Measurements from ENCODE around the gene PNCK.
A peak's percentile ranks its signal among the peaks of the same experiment; 100 is the strongest.
"Not testable (repeated sequence)": the region's sequence is repeated elsewhere in the genome, so short reads cannot be mapped to it uniquely, and the experiment has no call there.

Gene PNCK

GRCh38 chrX:153673428-153674218, at the start of gene PNCK:
Gene PNCK (minus strand): TSS chrX:153673813. CDS start chrX:153673076, 737 bp downstream.
- DNase-seq = no peak

GRCh38 chrX:153722704-153723350, 49.2 kb upstream of the PNCK start:
- DNase-seq = no peak

- no peak for DNase-seq
Measured at GRCh38 chrX:153719701-153720100, 46.1 kb upstream of the PNCK start.

DNA sequence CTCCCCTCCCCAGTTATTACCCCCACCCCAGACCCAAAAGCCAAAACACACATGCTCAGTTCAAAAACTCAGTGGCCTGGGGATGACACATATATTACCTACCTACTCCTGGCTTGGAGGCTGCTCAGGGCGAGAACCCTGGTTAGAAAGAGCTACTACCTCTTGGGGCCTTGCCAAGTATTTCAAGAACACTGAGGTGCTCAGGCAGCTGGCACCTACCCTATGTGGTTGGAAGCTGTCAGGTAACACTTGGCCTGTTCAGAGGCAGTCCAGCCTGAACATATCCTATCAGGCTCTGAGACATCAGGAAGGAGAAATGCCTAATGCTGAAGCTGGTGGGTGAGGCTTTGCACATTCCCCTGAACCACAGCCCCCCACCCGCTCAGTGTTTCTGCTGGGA, 45.6 kb upstream of the PNCK start:
- peak; percentile 12 for DNase-seq

DNA sequence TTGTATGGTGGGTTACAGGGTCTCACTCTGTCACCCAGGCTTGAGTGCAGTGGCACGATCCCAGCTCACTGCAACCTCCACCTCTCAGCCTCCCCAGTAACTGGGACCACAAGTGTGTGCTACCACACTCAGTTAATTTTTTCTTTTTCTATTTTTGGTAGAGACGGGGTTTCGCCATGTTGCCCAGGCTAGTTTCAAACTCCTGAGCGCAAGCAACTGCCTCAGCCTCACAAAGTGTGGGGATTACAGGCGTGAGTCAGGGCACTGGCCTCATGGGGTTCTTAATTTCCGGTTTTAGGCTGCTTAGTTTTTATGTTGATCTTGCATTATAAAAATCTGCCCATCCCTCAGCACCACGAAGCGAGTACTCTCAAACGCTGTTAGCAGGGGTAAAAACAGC, 43.8 kb upstream of the PNCK start:
- DNase-seq = no peak

DNA sequence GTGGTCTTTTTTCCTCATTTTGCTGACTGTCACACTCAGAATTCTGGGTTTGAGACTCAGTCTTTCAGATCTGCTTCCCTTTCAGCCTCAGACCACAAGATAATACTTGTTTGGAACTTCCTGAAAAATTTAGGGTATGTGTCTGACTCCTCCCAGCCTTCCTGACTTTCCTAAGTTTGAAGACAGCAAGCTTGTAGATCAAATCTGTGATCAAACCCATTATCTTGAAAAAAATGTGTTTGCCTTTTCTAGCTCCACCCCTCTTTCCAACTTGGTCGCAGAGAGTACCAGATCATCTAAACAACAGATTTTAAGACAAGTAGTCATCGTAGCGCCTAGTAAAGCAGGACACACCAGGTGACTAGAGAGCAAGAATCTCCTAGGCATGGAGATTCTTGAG, 40.6 kb upstream of the PNCK start:
- DNase-seq = no peak

- no peak for DNase-seq
Measured at GRCh38 chrX:153709726-153710674, 36.4 kb upstream of the PNCK start.

- DNase-seq = peak; percentile 63
Measured at GRCh38 chrX:153708415-153708814, 34.8 kb upstream of the PNCK start.

DNA sequence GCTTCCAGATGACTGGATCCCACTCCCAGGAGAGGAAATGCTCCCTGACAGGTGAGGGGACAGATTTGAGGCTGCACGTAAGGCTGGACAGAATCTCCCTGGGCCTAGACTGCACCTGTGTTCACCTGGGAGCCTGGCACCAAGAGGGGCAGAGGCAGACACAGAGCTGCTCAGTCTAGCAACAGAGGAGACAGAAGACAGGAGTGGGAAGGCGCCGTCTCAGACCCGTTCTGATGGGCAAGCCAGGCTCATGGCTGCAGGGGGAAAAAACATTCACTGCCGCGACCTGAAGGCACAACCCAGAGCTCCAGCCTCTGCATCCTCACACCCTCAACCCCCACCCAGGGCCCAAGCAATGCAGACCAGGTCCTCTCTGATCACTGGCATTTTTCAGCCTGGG, 33.8 kb upstream of the PNCK start:
- no peak for DNase-seq

DNA sequence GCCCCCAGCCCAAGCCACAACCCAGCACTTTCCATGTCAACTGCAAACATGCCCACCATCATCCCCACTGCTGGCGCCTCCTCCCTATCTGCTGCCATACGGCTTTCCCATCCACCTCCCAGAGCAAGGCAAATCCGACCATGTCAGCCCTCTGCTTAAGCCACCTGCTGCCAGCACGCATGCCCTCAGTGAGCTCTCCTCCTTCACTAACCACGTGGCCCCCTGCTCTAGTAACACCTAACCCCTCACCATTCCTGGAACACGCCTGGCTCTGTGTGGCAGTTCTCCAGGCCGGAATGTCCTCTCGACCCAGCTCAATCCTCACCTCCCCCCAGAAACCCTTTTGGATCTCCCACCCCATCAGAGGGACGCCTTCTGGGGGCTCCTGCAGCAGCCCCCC, 33.2 kb upstream of the PNCK start:
- DNase-seq = no peak

DNA sequence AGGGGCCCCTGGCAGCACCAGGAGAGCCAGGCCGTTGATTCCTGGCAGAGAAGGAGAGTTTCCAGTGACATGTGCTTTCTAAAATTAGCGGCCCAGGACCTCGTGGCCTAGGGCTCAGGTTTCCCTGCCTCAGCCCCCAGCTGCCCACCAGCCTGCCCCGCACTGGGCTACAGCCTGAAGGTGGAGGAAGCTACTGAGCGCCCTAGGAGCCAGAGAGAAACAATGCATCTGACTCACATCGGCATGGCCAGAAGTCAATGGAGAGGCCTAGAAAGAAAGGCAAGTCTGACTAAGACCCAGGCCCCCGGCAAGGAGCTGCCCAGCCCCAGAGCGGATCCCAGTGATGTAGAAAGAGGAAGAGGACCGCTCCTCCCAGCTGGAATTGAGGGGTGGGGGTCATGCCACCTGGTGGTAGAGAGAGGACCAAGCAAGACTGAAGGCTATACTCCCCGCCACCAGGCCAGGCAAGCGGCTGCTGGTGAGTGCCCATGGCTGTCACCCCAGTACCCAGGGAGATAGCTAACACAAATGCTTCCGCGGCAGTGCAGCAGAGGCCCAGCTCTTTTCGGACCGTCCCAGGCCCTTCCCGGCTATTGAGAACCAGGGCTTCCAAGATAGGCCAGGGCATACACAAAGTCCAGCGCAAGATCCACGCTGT, 31.9 kb upstream of the PNCK start:
- not testable (repeated sequence) for DNase-seq

GRCh38 chrX:153704631-153705402, 31.2 kb upstream of the PNCK start:
- not testable (repeated sequence) for DNase-seq

- no peak for DNase-seq
Measured at GRCh38 chrX:153704021-153704526, 30.5 kb upstream of the PNCK start.

DNA sequence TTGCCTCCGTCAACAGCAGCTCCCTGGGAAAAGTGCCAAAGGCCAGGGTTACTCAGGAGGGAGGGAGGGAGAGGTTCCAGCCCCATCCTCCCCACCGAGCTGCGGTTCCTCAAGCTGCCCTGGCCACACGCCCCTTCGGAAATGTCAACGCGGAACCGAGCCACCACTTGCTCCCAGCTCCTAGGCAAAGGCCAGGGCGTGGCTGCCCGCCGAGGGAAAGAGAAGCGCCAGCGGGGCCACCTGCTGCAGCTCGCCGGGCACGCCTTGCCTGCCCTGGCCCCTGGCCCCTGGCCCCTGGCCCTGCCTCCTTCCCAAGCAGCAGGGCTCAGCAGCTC, 29.4 kb upstream of the PNCK start:
- DNase-seq = no peak

DNA sequence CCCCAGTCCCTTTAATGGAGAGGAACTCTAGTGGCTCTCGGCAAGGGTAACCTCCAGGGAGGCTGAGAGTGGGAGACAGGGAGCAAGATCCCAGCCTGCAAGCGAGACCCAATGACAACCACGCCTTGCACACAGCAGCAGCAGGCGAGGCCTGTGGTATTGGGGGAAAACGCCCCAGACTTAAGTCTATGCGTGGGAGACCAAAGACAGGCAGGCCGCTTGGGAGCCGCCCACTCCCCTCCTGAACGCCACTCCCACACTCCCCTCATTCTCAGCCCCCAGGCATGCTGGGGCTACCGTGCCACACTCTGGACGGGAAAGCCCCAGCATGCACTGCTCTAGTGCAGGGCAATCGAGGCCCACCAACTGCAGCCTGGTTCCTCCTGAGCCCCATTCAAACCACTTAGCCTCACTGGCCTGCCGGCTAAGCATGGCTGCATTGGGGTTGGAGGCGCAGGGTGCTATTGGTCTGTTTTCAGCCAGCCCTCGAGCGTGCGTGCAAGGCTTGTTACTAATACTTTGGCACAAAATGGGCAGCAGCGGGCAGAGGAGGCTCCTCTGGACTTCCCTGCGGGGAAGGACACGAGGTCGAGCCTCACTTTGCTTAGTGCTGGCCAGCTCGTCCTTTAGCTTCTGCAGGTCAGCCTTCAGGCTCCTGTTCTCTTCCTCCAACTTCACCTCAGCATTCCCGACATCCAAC, 28.9 kb upstream of the PNCK start:
- no peak for DNase-seq

- no peak for DNase-seq
Measured at GRCh38 chrX:153701706-153702105, 28.1 kb upstream of the PNCK start.

DNA sequence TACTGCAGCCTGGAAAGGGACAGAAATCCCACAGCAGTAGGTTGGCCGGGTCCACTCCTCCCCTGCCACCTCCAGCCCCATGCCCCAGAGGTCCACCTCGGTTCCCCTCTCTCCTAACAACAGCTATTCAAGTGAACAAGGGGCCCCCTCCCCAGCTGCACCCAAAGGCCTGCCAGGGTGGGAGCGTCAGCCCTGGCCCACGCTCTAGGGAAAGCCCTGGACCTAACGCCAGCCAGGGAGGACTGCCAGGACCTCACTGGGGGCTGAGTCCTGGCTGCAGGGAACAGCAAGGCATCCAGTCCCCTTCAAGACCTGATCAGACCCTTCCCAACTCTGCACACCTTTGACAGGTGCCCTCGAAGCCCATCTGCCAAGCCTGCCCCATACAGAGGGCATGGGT, 27.4 kb upstream of the PNCK start:
- no peak for DNase-seq

GRCh38 chrX:153700376-153700945, 26.8 kb upstream of the PNCK start:
- no peak for DNase-seq

DNA sequence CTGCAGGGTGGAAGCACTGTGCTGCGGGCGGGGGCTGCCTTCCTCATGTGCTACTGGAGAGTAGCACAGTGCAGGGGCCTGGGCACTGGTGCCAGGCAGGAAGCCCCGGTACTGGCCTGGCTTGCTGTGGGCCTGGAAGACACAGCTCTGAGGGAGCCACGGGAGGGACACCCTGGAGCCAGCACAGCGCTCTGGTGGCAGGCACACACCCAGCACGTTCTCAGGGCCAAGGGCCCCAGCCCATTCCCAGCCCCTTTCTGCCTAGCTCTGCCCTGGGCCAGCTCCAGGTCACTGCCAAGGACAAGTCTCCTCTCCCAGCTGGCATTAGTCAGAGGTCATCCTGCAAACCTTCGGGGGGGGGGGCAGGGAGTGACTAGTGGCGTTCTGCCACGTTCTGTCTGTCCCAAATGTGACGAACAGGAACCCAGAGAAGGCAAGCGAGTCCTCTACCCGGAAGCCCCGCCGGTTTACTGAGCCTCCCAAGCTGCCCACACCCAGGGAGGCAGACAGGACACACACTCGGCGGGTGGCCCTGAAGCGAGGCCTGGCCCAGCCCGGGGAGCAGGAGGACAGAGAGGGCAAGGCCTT, 26.3 kb upstream of the PNCK start:
- not testable (repeated sequence) for DNase-seq

- not testable (repeated sequence) for DNase-seq
Measured at GRCh38 chrX:153699210-153699783, 25.7 kb upstream of the PNCK start.
